ENCODE data around the gene PTGER3.

DNA sequence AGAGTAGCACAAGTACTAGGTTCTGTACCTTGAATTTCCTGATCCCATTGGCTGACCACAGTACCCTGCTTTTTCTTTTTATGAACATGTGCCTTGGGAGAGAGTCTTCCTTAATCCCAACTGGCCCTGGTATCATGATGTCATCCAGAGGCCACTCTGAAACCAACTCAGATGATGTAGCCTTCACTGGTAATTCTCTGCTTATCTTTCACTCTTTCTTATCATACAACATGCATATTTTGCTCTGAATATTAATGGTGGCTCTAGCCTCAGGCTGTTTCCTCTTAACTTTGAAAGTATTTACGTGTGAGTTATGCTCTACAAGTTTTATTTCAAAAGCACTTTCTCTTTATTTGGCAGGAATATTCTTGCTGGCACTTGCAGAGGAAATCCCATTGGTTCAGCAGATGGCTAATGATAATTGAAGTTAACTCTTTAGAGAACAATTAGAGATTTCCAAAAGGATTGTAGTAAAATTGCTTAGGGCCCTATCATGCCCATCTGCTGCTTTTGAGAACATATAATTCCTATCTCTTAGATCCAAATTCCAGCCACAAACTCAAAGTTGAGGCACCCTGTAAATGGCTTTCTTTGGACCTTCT lies 86.1 kb downstream of the PTGER3 start:
- no peak for TF ChIP-seq CTCF (IDR thresholded peaks at IDR 0.05)
- TF ChIP-seq POLR2A (IDR thresholded peaks at IDR 0.05), result no peak

All from testis (tissue), 2 donors.